ENCODE measurements around the gene OCSTAMP.

The OCSTAMP gene

DNA sequence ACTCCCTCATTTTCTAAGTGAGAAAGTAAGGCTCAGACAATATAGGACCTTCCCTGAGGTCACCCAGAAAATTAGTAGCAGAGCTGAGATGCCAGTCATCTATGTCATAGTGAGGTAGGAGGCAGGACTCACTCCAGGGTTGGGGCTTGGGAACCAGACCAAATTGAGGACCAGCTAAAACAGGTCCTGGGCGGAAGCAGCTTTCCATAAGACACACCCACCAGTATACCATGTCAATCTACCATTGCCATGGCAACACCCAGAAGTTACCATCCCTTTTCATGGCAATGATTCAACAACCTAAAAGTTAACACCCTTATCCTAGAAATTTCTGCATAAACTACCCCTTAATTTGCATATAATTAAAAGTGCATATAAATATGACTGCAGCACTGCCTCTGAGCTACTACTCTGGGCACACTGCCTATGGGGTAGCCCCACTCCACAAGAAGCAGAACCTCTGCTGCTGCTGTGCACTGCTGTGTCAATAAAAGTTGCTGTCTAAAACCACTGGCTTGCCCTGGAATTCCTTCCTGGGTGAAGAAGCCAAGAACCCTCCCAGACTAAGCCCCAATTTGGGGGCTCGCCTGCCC, 30.3 kb upstream of the OCSTAMP start:
- Mint-ChIP-seq H3K36me3 (no peaks in the 10 kb centered on the region), H3K9me3 (no peaks in the 10 kb centered on the region), H3K4me3 (no peak overlapping the region), H3K27me3 (peaks cover 53% of the 10 kb centered on the region), H3K4me1 (peaks cover 3% of the 10 kb centered on the region), H3K27ac (no peak overlapping the region)
- CTCF ChIA-PET, result no interaction called here
- no peak for DNase-seq

DNA sequence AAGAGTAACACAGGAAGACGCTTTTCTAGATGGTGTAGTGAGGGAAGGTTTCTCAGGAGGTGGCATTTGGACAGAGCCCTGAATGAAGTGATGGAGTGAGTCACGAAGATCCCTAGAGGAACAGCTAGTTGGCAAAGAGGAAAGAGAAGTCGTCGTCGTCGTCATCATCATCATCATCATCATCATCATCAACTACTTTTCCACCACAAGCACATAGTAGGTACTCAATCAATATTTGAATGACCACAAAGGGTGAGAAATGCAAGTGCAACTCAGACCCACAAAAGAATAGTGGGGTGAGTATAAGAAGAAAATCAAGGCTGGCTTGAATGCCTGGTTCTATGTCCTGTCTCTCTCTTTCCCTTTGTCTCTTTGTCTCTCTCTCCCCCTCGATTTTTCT, 28.3 kb upstream of the OCSTAMP start:
- Mint-ChIP-seq H3K9me3 (no peaks in the 10 kb centered on the region), H3K4me3 (no peak overlapping the region), H3K27me3 (peaks cover 66% of the 10 kb centered on the region), H3K27ac (no peak overlapping the region), H3K4me1 (peaks cover 3% of the 10 kb centered on the region), H3K36me3 (no peaks in the 10 kb centered on the region)
- no peak for DNase-seq
- CTCF ChIA-PET, result interaction anchor here (0.6 kb wide), 1 partner anchor 13 kb away, joined by 3 read pairs; no protein-coding TSS in a partner anchor

DNA sequence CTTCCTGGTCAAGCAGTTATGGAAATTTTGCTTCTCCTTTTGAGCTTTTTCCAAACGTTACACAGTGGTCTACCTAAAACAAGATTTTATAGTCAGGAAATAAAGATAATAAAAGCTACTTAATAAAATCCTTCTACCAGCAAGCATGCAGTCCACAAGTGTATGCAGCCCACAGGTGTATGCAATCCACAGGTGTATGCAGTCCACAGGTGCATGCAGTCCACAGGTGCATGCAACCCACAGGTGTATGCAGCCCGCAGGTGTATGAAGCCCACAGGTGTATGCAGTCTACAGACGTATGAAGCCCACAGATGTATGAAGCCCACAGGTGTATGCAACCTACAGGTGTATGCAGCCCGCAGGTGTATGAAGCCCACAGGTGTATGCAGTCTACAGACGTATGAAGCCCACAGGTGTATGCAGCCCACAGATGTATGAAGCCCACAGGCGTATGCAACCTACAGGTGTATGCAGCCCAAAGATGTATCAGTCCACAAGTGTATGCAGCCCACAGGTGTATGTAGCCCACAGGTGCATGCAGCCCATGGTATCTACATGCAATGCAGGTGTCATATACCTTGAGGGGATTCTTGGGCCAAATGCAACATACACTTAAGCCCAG, 26.4 kb upstream of the OCSTAMP start:
- Mint-ChIP-seq H3K27me3 (peaks cover 66% of the 10 kb centered on the region), H3K27ac (no peak overlapping the region), H3K4me3 (no peak overlapping the region), H3K4me1 (peaks cover 3% of the 10 kb centered on the region), H3K9me3 (no peaks in the 10 kb centered on the region), H3K36me3 (no peaks in the 10 kb centered on the region)
- CTCF ChIA-PET, result interaction anchor here (1.0 to 1.3 kb wide), 2 partner anchors 9 to 15 kb away, joined by 3 read pairs; no protein-coding TSS in a partner anchor
- no peak for DNase-seq

DNA sequence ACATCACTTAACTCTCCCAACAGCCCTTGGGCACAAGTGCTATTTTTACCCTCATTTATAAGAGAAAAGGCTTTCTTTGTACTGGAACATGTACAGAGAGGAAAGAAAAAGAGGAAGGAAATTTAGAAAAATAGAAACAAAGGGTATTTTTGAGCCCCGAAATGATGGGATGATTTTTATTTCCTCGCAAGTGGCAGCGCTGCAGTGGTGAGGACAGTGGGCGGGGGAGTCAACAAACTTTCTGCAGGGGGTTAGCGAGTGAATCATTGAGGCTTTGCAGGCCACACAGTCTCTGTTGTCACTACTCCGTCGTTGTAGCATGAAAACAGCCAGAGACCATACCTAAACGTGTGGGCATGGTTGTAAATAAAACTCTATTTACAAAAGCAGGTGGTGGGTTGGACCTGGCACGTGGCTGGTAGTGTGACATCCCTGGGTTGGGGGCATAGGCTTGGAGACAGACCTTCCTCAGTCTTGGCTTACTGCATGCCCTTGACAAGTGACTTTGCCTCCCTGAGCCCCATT, 25.5 kb upstream of the OCSTAMP start:
- H3K4me3 Mint-ChIP-seq, result no peak overlapping the region
- H3K9me3 Mint-ChIP-seq, result no peaks in the 10 kb centered on the region
- peaks cover 3% of the 10 kb centered on the region for H3K4me1 Mint-ChIP-seq
- CTCF ChIA-PET, result interaction anchor here (1.0 to 1.3 kb wide), 2 partner anchors 8 to 14 kb away, joined by 3 read pairs; no protein-coding TSS in a partner anchor
- no peak for DNase-seq
- peaks cover 62% of the 10 kb centered on the region for H3K27me3 Mint-ChIP-seq
- H3K36me3 Mint-ChIP-seq, result no peaks in the 10 kb centered on the region
- no peak overlapping the region for H3K27ac Mint-ChIP-seq

DNA sequence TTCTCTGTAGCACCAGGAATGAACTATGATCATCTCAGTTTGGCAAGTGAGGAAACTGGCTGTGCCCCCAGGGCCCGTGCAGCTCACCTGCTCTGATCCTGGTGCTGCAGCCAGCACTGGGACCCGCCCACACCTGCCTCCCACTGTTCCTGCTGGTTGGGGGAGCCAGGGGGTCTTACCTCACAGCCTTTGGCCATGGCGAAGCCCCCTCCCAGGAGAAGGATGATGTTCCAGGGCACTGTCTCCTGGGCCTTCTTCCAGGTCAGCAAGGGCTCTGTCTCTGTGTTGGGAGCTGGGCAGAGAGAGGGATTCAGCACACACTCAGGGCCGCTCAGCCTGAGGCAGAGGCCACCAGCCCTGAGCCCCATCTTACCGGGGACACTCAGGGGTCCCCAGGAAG, 24.9 kb upstream of the OCSTAMP start:
- H3K4me1 Mint-ChIP-seq, result peaks cover 3% of the 10 kb centered on the region
- no peak overlapping the region for H3K27ac Mint-ChIP-seq
- CTCF ChIA-PET, result no interaction called here

DNA sequence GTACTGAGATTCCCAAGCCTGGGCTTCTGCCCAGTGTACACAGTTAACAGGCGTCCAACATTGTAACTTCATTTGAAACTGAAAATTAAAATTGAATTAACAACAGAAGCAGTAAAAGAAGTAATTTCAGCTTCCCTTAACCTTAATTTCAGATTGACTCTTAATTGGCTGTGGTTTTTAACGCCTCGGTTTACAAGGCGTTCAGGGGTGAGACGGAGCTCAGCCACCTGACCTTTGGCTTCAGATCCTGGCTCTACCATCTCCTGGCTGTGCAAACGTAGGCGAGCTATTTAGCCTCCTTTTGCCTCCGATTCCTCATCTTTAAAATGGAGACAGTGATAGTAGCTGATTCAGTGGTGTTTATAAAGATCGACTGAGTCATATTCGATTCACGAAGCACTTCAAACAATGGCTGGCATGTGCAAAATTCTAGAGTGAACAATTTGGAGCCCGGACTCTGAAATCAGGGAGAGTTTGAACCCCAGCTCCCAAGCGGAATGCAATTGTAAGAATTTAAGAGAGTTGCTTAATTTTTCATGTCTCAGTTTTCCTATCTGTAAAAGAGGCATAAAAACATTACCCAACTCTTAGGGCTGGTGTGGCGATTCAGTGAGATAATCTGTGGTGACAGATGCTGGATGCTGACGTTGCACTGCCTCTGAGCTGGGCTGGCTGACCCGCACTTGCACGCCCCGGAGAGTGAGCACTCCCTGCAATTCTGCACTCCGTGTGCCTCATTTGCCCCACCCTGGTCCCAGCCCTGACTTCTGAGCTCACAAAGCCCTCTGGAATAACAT, 23.5 kb upstream of the OCSTAMP start:
- H3K9me3 Mint-ChIP-seq, result no peaks in the 10 kb centered on the region
- no peak overlapping the region for H3K4me3 Mint-ChIP-seq
- peaks cover 3% of the 10 kb centered on the region for H3K4me1 Mint-ChIP-seq
- CTCF ChIA-PET, result no interaction called here
- peaks cover 56% of the 10 kb centered on the region for H3K27me3 Mint-ChIP-seq
- H3K27ac Mint-ChIP-seq, result no peak overlapping the region
- H3K36me3 Mint-ChIP-seq, result no peaks in the 10 kb centered on the region
- no peak for DNase-seq

More for the DNA sequence above, 24.9 kb upstream of the OCSTAMP start:
- H3K4me3 Mint-ChIP-seq, result no peak overlapping the region
- H3K9me3 Mint-ChIP-seq, result no peaks in the 10 kb centered on the region
- peaks cover 59% of the 10 kb centered on the region for H3K27me3 Mint-ChIP-seq
- H3K36me3 Mint-ChIP-seq, result no peaks in the 10 kb centered on the region
- DNase-seq, result no peak

DNA sequence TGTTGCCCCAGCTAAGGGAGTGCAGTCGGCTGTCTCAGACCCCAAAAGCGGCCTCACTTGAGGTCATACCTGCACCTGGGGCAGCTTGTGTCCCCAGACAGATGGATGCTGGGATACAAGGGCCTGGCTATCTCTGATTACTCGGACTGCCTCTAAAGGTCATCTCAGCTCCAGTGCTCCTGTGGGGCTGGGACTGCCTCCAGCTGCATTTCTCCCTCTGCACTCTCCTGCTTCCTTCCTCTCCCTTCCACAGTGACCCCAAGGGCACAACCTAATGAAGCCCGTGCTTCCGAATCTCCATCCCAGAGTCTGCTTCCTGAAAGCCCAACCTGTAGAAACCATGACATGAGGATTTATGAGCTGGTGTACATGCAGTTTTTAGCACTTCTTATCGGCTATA, 22.8 kb upstream of the OCSTAMP start:
- CTCF ChIA-PET, result interaction anchor here (1.2 to 2.9 kb wide), 2 partner anchors 11 to 23 kb away, joined by 3 to 7 read pairs; partner anchors contain the start of gene OCSTAMP
- no peaks in the 10 kb centered on the region for H3K36me3 Mint-ChIP-seq
- peaks cover 60% of the 10 kb centered on the region for H3K27me3 Mint-ChIP-seq
- peaks cover 3% of the 10 kb centered on the region for H3K4me1 Mint-ChIP-seq
- no peak overlapping the region for H3K27ac Mint-ChIP-seq
- H3K4me3 Mint-ChIP-seq, result no peak overlapping the region
- DNase-seq, result no peak
- no peaks in the 10 kb centered on the region for H3K9me3 Mint-ChIP-seq

DNA sequence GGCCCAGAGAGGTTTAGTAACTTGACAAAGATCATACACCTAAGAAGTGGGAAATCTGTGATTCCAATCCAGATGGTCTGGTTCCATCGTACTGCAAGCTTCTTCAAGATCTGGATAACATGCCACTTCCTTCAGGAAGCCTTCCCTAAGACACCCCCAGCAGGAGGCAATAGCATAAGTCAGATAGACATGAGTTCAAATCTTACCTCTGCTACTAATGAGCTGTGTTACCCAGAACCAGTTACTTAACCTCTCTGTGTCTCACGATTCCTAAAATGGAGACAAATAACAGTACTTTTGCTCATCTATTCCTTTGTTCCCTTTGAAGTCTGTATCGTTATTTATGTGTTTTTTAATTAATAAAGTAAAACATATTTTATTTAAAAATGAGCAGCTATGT, 22.3 kb upstream of the OCSTAMP start:
- no peak overlapping the region for H3K27ac Mint-ChIP-seq
- no peak overlapping the region for H3K4me3 Mint-ChIP-seq
- H3K27me3 Mint-ChIP-seq, result peaks cover 63% of the 10 kb centered on the region
- DNase-seq, result no peak
- CTCF ChIA-PET, result interaction anchor here (1.2 to 2.9 kb wide), 2 partner anchors 10 to 23 kb away, joined by 3 to 7 read pairs; partner anchors contain the start of gene OCSTAMP
- no peaks in the 10 kb centered on the region for H3K36me3 Mint-ChIP-seq
- no peaks in the 10 kb centered on the region for H3K9me3 Mint-ChIP-seq
- peaks cover 3% of the 10 kb centered on the region for H3K4me1 Mint-ChIP-seq

DNA sequence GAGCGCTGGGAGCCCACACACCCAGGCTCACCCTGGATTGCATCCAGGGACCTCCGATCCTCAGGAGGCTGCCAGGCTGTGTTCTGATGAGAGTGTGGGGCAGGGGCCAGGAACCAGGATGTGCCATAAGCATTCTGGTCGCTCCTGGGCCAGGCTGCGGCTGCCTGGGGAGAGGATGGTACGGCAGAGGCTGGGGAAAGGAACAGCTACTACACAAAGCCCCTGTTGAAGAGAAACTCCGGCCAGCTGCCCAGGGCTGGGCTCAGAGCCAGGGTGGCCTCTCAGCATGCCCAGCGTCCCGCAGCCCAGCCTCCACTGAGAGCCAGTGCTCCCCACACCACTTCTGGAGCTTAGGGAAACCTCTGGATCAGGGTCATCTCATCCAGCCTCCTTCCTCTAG, 21.7 kb upstream of the OCSTAMP start:
- H3K4me3 Mint-ChIP-seq, result no peak overlapping the region
- CTCF ChIA-PET, result interaction anchor here (1.2 to 2.9 kb wide), 2 partner anchors 10 to 22 kb away, joined by 3 to 7 read pairs; partner anchors contain the start of gene OCSTAMP
- H3K36me3 Mint-ChIP-seq, result no peaks in the 10 kb centered on the region
- H3K27ac Mint-ChIP-seq, result no peak overlapping the region
- no peak for DNase-seq
- peaks cover 3% of the 10 kb centered on the region for H3K4me1 Mint-ChIP-seq
- peaks cover 68% of the 10 kb centered on the region for H3K27me3 Mint-ChIP-seq
- H3K9me3 Mint-ChIP-seq, result no peaks in the 10 kb centered on the region

DNA sequence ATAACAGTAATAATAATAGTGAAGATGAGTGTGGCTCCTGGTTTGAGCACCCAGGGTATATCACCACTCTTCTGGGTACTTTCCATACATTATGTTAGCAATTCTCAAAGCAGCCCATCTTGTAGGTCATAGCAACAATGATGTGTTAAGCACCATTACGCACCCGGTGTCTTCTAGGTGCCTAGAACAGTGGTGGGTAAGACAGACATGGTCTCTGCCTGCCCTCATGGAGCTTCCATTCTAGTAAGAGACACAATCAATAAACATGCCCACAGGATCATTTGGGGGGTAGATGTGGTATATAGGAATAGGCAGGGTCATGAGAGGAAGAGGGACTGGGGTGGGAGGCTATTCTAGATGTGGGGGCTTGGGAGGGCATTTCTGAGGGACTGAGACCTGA, 21.0 kb upstream of the OCSTAMP start:
- DNase-seq, result no peak
- H3K4me3 Mint-ChIP-seq, result no peak overlapping the region
- no peaks in the 10 kb centered on the region for H3K9me3 Mint-ChIP-seq
- H3K36me3 Mint-ChIP-seq, result no peaks in the 10 kb centered on the region
- CTCF ChIA-PET, result interaction anchor here (2.9 kb wide), 1 partner anchor 9 kb away, joined by 7 read pairs; no protein-coding TSS in a partner anchor
- peaks cover 3% of the 10 kb centered on the region for H3K4me1 Mint-ChIP-seq
- H3K27me3 Mint-ChIP-seq, result peaks cover 67% of the 10 kb centered on the region
- H3K27ac Mint-ChIP-seq, result no peak overlapping the region

DNA sequence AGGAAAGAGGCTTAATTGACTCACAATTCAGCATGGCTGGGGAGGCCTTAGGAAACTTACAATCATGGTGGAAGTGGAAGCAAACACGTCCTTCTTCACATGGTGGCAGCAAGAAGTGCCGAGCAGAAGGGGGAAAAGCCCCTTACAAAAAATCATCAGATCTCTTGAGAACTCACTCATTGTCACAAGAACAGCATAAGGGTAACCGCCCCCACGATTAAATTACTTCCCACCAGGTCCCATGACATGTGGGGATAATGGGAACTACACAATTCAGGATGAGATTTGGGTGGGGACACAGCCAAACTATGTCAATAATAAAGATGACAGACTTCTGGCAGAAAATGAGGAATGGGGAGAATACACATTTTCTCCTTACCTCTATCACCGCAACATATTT, 20.5 kb upstream of the OCSTAMP start:
- H3K27ac Mint-ChIP-seq, result no peak overlapping the region
- CTCF ChIA-PET, result interaction anchor here (2.9 kb wide), 1 partner anchor 8 kb away, joined by 7 read pairs; no protein-coding TSS in a partner anchor
- no peaks in the 10 kb centered on the region for H3K36me3 Mint-ChIP-seq
- no peaks in the 10 kb centered on the region for H3K9me3 Mint-ChIP-seq
- H3K4me3 Mint-ChIP-seq, result no peak overlapping the region
- H3K27me3 Mint-ChIP-seq, result peaks cover 67% of the 10 kb centered on the region
- H3K4me1 Mint-ChIP-seq, result peaks cover 3% of the 10 kb centered on the region
- DNase-seq, result no peak

DNA sequence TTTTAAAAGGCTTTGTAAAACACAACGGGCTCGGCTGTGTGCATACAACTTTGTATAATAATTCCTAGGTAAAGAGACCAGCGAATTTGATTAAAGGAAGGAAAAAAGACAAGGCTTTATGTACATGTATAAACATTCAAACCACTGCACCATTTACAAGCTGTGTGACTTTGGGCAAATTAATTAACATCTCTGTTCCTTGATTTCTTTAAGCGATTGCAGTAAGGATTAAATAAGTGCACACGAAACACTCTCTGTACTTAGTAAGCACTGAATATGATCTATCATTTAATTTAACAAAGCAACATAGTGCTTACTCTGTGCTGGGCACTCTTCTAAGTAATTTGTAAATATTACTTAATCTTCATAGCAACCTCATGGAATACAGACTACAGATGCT, 19.5 kb upstream of the OCSTAMP start:
- Mint-ChIP-seq H3K27ac (no peak overlapping the region), H3K36me3 (no peaks in the 10 kb centered on the region), H3K4me3 (no peak overlapping the region), H3K9me3 (no peaks in the 10 kb centered on the region), H3K27me3 (peaks cover 66% of the 10 kb centered on the region), H3K4me1 (no peaks in the 10 kb centered on the region)
- CTCF ChIA-PET, result no interaction called here
- DNase-seq, result no peak

DNA sequence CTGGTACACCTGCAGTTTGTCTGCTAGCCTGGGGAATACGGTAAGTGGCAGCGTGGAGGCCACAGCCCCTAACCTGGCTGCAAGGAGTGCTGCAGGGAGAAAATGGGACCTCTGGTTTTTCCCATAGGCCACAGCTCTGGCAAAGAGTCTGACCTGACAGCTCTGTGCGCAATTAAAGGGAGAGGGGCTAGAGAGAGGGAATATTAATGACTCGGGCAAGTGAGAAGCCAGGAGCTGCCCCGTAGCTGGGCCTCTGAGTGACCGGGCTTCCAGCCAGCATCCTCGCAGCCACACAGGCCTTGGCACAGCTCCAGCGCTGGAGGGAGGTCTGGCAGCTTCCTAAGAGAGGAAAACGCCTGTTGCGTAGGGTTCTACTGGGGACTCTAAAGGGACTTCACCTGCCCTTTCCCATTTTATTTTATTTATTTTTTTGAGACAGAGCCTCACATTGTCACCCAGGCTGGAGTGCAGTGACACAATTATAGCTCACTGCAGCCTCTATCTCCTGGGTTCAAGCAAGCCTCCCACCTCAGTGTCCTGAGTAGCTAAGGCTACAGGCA, 18.2 kb upstream of the OCSTAMP start:
- H3K9me3 Mint-ChIP-seq, result no peaks in the 10 kb centered on the region
- CTCF ChIA-PET, result interaction anchor here (1.2 to 2.9 kb wide), 2 partner anchors 12 to 24 kb away, joined by 3 to 13 read pairs; no protein-coding TSS in a partner anchor
- H3K4me1 Mint-ChIP-seq, result no peaks in the 10 kb centered on the region
- no peak overlapping the region for H3K27ac Mint-ChIP-seq
- H3K36me3 Mint-ChIP-seq, result no peaks in the 10 kb centered on the region
- H3K27me3 Mint-ChIP-seq, result peaks cover 56% of the 10 kb centered on the region
- no peak overlapping the region for H3K4me3 Mint-ChIP-seq
- DNase-seq, result no peak

DNA sequence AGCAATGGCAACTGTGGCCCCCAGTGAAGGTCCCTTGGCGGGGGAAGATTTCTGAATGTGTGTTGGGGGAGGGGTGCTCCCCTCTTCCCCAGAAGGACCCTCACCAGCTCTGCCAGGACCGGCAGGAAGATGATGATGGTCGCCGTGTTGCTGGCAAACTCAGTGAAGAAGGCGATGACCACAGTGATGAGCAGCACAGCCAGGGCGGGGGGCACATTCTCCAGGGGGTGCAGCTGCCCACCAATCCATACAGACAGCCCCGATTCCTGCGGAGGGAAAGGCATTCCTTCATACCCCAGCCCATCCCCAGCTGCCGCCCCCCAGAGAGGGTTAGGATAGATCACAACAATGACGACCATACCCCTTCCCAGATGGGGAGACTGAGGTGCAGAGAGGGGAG, 15.7 kb upstream of the OCSTAMP start:
- Mint-ChIP-seq H3K36me3 (no peaks in the 10 kb centered on the region), H3K4me1 (peaks cover under 1% of the 10 kb centered on the region), H3K27ac (no peak overlapping the region), H3K27me3 (peaks cover 36% of the 10 kb centered on the region), H3K9me3 (no peaks in the 10 kb centered on the region), H3K4me3 (no peak overlapping the region)
- no peak for DNase-seq
- CTCF ChIA-PET, result interaction anchor here (1.3 to 1.8 kb wide), 2 partner anchors 17 to 21 kb away, joined by 4 to 5 read pairs; no protein-coding TSS in a partner anchor

All from activated naive CD4-positive, alpha-beta T cell treated with anti-CD3 and anti-CD28 coated beads, Interleukin-2, amount 10 ng/mL, durations not matched to agents 7 days and 5 days (primary cell).